Neuronal stem cell (in vitro differentiated cells): ENCODE measurements around the gene PER3.

Source experiments
- DNase-seq: peaks from one replicate; pipeline ENCODE4 v3.0.0-alpha.2; 2013; ENCODE audit warnings: low spot score
- H2AFZ ChIP-seq: one replicate; pipeline ENCODE4 v1.6.1; 2013; ENCODE audit warnings: mild to moderate bottlenecking, low read length, inconsistent platforms
- H2AK5ac ChIP-seq: 2 replicates; pipeline ENCODE4 v1.6.1; 2013; ENCODE audit warnings: low read depth, mild to moderate bottlenecking, inconsistent platforms, low read length, moderate library complexity, mixed read lengths
- H2BK120ac ChIP-seq: 2 replicates; pipeline ENCODE4 v1.6.1; 2013; ENCODE audit warnings: low read depth, mild to moderate bottlenecking, inconsistent platforms, low read length, moderate library complexity, mixed read lengths
- H2BK12ac ChIP-seq: one replicate; pipeline ENCODE4 v1.6.1; 2013; ENCODE audit warnings: low read length, inconsistent platforms
- H2BK15ac ChIP-seq: 2 replicates; pipeline ENCODE4 v1.6.1; 2013; ENCODE audit warnings: mild to moderate bottlenecking, low read length, inconsistent platforms, mixed read lengths
- H2BK5ac ChIP-seq: one replicate; pipeline ENCODE4 v1.6.1; 2013; ENCODE audit warnings: inconsistent platforms, mild to moderate bottlenecking, low read length, moderate library complexity
- H3K14ac ChIP-seq: one replicate; pipeline ENCODE4 v1.6.1; 2013; ENCODE audit warnings: low read length, inconsistent platforms
- H3K18ac ChIP-seq: 2 replicates; pipeline ENCODE4 v1.6.1; 2013; ENCODE audit warnings: low read length, inconsistent platforms
- H3K23ac ChIP-seq: 2 replicates; pipeline ENCODE4 v1.6.1; 2013; ENCODE audit warnings: low read depth, mild to moderate bottlenecking, mixed read lengths, low read length, inconsistent platforms; ENCODE audit not compliant: poor library complexity
- H3K27ac ChIP-seq: replicated peaks from 3 replicates; pipeline ENCODE4 v1.5.1; 2013; ENCODE audit warnings: low read length, inconsistent platforms
- H3K27me3 ChIP-seq, 3 experiments: 2 replicates each; pipeline ENCODE4 v1.6.1; 2013; ENCODE audit warnings: low read length in 3 of 3, mild to moderate bottlenecking in 2 of 3, inconsistent platforms in 1 of 3, low read depth in 1 of 3, mixed read lengths in 1 of 3, moderate library complexity in 1 of 3; ENCODE audit not compliant: control insufficient read depth in 3 of 3, insufficient read depth in 3 of 3
- H3K36me3 ChIP-seq, 2 donors: replicated peaks in 1 of 2; 2 replicates each; pipeline ENCODE4 v1.6.1; 2013; ENCODE audit warnings: low read length in 2 of 2; ENCODE audit not compliant: control insufficient read depth in 2 of 2, insufficient read depth in 2 of 2
- H3K4ac ChIP-seq: 2 replicates; pipeline ENCODE4 v1.6.1; 2013; ENCODE audit warnings: inconsistent platforms, mild to moderate bottlenecking, low read length, moderate library complexity
- H3K4me1 ChIP-seq, 2 donors: 1 replicate in 1 of 2; 2 replicates in 1 of 2; pipeline ENCODE4 v1.6.1; 2013; ENCODE audit warnings: low read length in 2 of 2, low read depth in 1 of 2; ENCODE audit not compliant: control insufficient read depth in 2 of 2, insufficient read depth in 1 of 2
- H3K4me2 ChIP-seq: one replicate; pipeline ENCODE4 v1.6.1; 2013; ENCODE audit warnings: mild to moderate bottlenecking, low read length, inconsistent platforms; ENCODE audit not compliant: insufficient read depth, poor library complexity, severe bottlenecking
- H3K4me3 ChIP-seq, 2 donors: 2 replicates each; pipeline ENCODE4 v1.5.1; 2013; ENCODE audit warnings: low read length in 2 of 2, mild to moderate bottlenecking in 2 of 2, inconsistent platforms in 1 of 2, moderate library complexity in 1 of 2
- H3K79me1 ChIP-seq: one replicate; pipeline ENCODE4 v1.6.1; 2013; ENCODE audit warnings: low read depth, mild to moderate bottlenecking, inconsistent platforms, low read length, moderate library complexity
- H3K9ac ChIP-seq: one replicate; pipeline ENCODE4 v1.6.1; 2013; ENCODE audit warnings: mild to moderate bottlenecking, low read depth, low read length, inconsistent platforms; ENCODE audit not compliant: poor library complexity
- H3K9me3 ChIP-seq, 2 donors: replicated peaks in 1 of 2; 2 replicates each; pipeline versions ENCODE3 to v1.6.1; 2013; ENCODE audit warnings: low read length in 2 of 2, mild to moderate bottlenecking in 2 of 2, inconsistent platforms in 1 of 2, low read depth in 1 of 2, mixed read lengths in 1 of 2, moderate library complexity in 1 of 2; ENCODE audit not compliant: control insufficient read depth in 2 of 2, insufficient read depth in 1 of 2
- H4K8ac ChIP-seq: one replicate; pipeline ENCODE4 v1.6.1; 2013; ENCODE audit warnings: low read depth, mild to moderate bottlenecking, inconsistent platforms, low read length, moderate library complexity
- H4K91ac ChIP-seq: one replicate; pipeline ENCODE4 v1.6.1; 2013; ENCODE audit warnings: low read length, low read depth, mild to moderate bottlenecking, inconsistent platforms; ENCODE audit not compliant: poor library complexity
- WGBS, 2 donors: extraction: QIAGEN DNeasy Blood & Tissue Kit; methylation state at CpG; one replicate each; pipeline ENCODE4 v1.1.7; 2013; ENCODE audit warnings: missing lambda C conversion rate in 2 of 2, mixed read lengths in 1 of 2; ENCODE audit not compliant: insufficient read length in 2 of 2, insufficient replicate concordance in 1 of 2; ENCODE audit errors: extremely low coverage in 2 of 2; 5-methylcytosine and 5-hydroxymethylcytosine counted together

The PER3 gene

GRCh38 chr1:7745783-7746182 is 38.3 kb upstream of the PER3 start:
- Histone ChIP-seq H3K4me3 (no peak overlapping the region), H2BK15ac (no peak overlapping the region), H3K18ac (peak overlapping the region; percentile 38), H2BK12ac (no peak overlapping the region), H4K8ac (no peak overlapping the region), H3K9ac (no peak overlapping the region), H3K4me2 (no peak overlapping the region), H2AFZ (no peak overlapping the region), H3K79me1 (no peaks in the 10 kb centered on the region), H2AK5ac (no peak overlapping the region), H3K27me3 (no peaks in the 10 kb centered on the region), H3K9me3 (no peaks in the 10 kb centered on the region), H3K27ac (no peak overlapping the region), H3K4ac (no peak overlapping the region), H3K36me3 (peaks cover 7 to 75% of the 10 kb centered on the region in 2 donors), H4K91ac (no peak overlapping the region), H2BK5ac (no peak overlapping the region), H3K14ac (no peak overlapping the region), H2BK120ac (no peak overlapping the region), H3K23ac (no peak overlapping the region), H3K4me1 (no peaks in the 10 kb centered on the region)
- WGBS, 2 donors: no CpG with 5 or more reads among the region's 10 CpGs
- no peak for DNase-seq

DNA sequence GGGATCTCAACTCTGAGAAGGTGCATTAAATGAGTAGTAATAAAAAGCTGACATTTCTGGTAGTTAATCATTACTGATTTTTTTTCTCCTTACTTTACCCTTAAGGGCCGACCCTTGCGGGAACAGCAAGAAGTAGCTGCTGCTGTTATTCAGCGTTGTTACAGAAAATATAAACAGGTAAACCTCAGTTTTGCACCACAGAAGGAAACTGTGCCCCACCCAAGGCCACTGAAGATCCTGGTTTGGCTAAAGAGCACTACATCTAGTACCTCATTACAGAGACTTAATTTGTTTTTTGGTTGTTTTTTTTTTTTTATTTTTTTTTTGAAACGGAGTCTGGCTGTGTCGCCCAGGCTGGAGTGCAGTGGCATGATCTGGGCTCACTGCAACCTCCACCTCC is 36.5 kb upstream of the PER3 start:
- WGBS, 2 donors: no CpG with 5 or more reads among the region's 5 CpGs
- Histone ChIP-seq H3K23ac (no peak overlapping the region), H3K4me1 (peaks cover 2 to 9% of the 10 kb centered on the region in 2 donors), H3K18ac (no peak overlapping the region), H3K79me1 (no peaks in the 10 kb centered on the region), H3K9me3 (no peaks in the 10 kb centered on the region), H3K27me3 (no peaks in the 10 kb centered on the region), H2AK5ac (no peak overlapping the region), H3K4ac (no peak overlapping the region), H2BK12ac (no peak overlapping the region), H2BK15ac (no peak overlapping the region), H2BK5ac (no peak overlapping the region), H3K4me3 (no peak overlapping the region), H3K27ac (no peak overlapping the region), H4K8ac (no peak overlapping the region), H3K4me2 (no peak overlapping the region), H3K9ac (no peak overlapping the region), H3K14ac (no peak overlapping the region), H2BK120ac (no peak overlapping the region), H2AFZ (no peak overlapping the region), H4K91ac (no peak overlapping the region), H3K36me3 (peaks cover 7 to 72% of the 10 kb centered on the region in 2 donors)
- no peak for DNase-seq

DNA sequence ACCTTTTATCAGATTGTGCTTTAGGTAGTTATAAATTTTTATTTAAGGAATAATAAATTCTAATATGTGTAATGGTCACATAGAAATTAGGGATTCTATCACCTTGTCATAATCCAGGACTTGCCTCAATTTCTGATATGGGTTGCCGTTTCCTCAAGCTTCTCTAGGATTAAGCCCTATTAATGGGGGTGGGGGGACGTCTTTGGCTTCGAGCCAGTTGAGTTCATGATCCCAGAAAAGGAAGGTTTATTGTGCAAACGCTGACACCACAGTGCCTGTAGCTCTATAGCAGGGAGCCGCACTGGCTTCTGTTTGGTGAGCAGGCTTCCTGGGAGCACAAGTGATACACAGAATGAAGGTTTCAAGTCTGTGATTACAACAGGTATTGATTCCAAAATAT is 35.0 kb upstream of the PER3 start:
- Histone ChIP-seq H3K27ac (no peak overlapping the region), H3K4me1 (peaks cover 2 to 9% of the 10 kb centered on the region in 2 donors), H2AFZ (no peak overlapping the region), H3K36me3 (peaks cover 7 to 79% of the 10 kb centered on the region in 2 donors), H4K8ac (no peak overlapping the region), H2BK12ac (no peak overlapping the region), H3K4ac (no peak overlapping the region), H3K9me3 (no peaks in the 10 kb centered on the region), H3K79me1 (no peaks in the 10 kb centered on the region), H4K91ac (no peak overlapping the region), H3K4me2 (no peak overlapping the region), H3K14ac (no peak overlapping the region), H3K4me3 (no peak overlapping the region), H2BK120ac (no peak overlapping the region), H3K18ac (no peak overlapping the region), H3K27me3 (no peaks in the 10 kb centered on the region), H2AK5ac (no peak overlapping the region), H3K9ac (no peak overlapping the region), H2BK15ac (no peak overlapping the region), H2BK5ac (no peak overlapping the region), H3K23ac (no peak overlapping the region)
- no peak for DNase-seq
- WGBS, 2 donors: no CpG with 5 or more reads among the region's 5 CpGs

GRCh38 chr1:7751174-7751573 is 32.9 kb upstream of the PER3 start:
- Histone ChIP-seq H3K23ac (no peak overlapping the region), H3K4me3 (no peak overlapping the region), H2AFZ (no peak overlapping the region), H3K27ac (no peak overlapping the region), H3K27me3 (no peaks in the 10 kb centered on the region), H3K4ac (no peak overlapping the region), H4K8ac (no peak overlapping the region), H3K36me3 (peaks cover 2 to 73% of the 10 kb centered on the region in 2 donors), H2AK5ac (no peak overlapping the region), H3K9ac (no peak overlapping the region), H3K14ac (no peak overlapping the region), H2BK12ac (no peak overlapping the region), H3K79me1 (no peaks in the 10 kb centered on the region), H3K4me1 (peaks cover 2 to 9% of the 10 kb centered on the region in 2 donors), H3K4me2 (no peak overlapping the region), H2BK120ac (no peak overlapping the region), H2BK5ac (no peak overlapping the region), H3K9me3 (no peaks in the 10 kb centered on the region), H3K18ac (no peak overlapping the region), H4K91ac (no peak overlapping the region), H2BK15ac (no peak overlapping the region)
- no peak for DNase-seq
- WGBS, 2 donors: no CpG with 5 or more reads among the region's 11 CpGs
